ENCODE results near the gene PEX10. TPM values are rescaled to one million over a fixed set of nuclear protein-coding genes. Genes with fewer than 3 reads are reported as not detected.

The PEX10 gene
- polyA plus RNA-seq, 2 donors: 19.7 to 21.1 TPM

- no peaks in the 10 kb centered on the region for H3K4me1 ChIP-seq (ENCODE audit: control insufficient read depth in 2 of 2, insufficient read depth in 2 of 2, low read length in 1 of 2)
- no peak overlapping the region for H3K27ac ChIP-seq (ENCODE audit: low read depth in 2 of 2, low read length in 1 of 2)
- H3K9me3 ChIP-seq (ENCODE audit: control insufficient read depth in 2 of 2, insufficient read depth in 1 of 2, low read depth in 1 of 2, low read length in 1 of 2): no peaks in the 10 kb centered on the region
- peaks cover 0 to 2% of the 10 kb centered on the region in 2 donors for H3K36me3 ChIP-seq (ENCODE audit: control insufficient read depth in 2 of 2, insufficient read depth in 2 of 2, low read length in 1 of 2)
- no peaks in the 10 kb centered on the region for H3K27me3 ChIP-seq (ENCODE audit: control insufficient read depth in 1 of 2, insufficient read depth in 2 of 2, low read length in 2 of 2)
- WGBS, 2 donors: 85 to 93% methylated on average over 20 to 24 of the region's 24 CpGs
- H3K4me3 ChIP-seq (ENCODE audit: low read depth in 1 of 2, low read length in 2 of 2): no peak overlapping the region
Measured at GRCh38 chr1:2358651-2359640, 53.4 kb downstream of the PEX10 start.

GRCh38 chr1:2358072-2358471 is 54.3 kb downstream of the PEX10 start:
- peaks cover 0 to 2% of the 10 kb centered on the region in 2 donors for H3K36me3 ChIP-seq (ENCODE audit: control insufficient read depth in 2 of 2, insufficient read depth in 2 of 2, low read length in 1 of 2)
- no peaks in the 10 kb centered on the region for H3K9me3 ChIP-seq (ENCODE audit: control insufficient read depth in 2 of 2, insufficient read depth in 1 of 2, low read depth in 1 of 2, low read length in 1 of 2)
- H3K4me3 ChIP-seq (ENCODE audit: low read depth in 1 of 2, low read length in 2 of 2): no peak overlapping the region
- 90 to 91% methylated on average over 13 of the region's 13 CpGs for WGBS, 2 donors
- no peak overlapping the region for H3K27ac ChIP-seq (ENCODE audit: low read depth in 2 of 2, low read length in 1 of 2)
- H3K27me3 ChIP-seq (ENCODE audit: control insufficient read depth in 1 of 2, insufficient read depth in 2 of 2, low read length in 2 of 2): no peaks in the 10 kb centered on the region
- peaks cover 0 to 3% of the 10 kb centered on the region in 2 donors for H3K4me1 ChIP-seq (ENCODE audit: control insufficient read depth in 2 of 2, insufficient read depth in 2 of 2, low read length in 1 of 2)

- Histone ChIP-seq H3K36me3 (ENCODE audit: control insufficient read depth in 2 of 2, insufficient read depth in 2 of 2, low read length in 1 of 2) (peaks cover 0 to 2% of the 10 kb centered on the region in 2 donors), H3K4me1 (ENCODE audit: control insufficient read depth in 2 of 2, insufficient read depth in 2 of 2, low read length in 1 of 2) (peaks cover 0 to 12% of the 10 kb centered on the region in 2 donors), H3K27me3 (ENCODE audit: control insufficient read depth in 1 of 2, insufficient read depth in 2 of 2, low read length in 2 of 2) (no peaks in the 10 kb centered on the region), H3K27ac (ENCODE audit: low read depth in 2 of 2, low read length in 1 of 2) (no peak overlapping the region), H3K4me3 (ENCODE audit: low read depth in 1 of 2, low read length in 2 of 2) (no peak overlapping the region), H3K9me3 (ENCODE audit: control insufficient read depth in 2 of 2, insufficient read depth in 1 of 2, low read depth in 1 of 2, low read length in 1 of 2) (no peaks in the 10 kb centered on the region)
- 89 to 91% methylated on average over 37 of the region's 37 CpGs for WGBS, 2 donors
Measured at GRCh38 chr1:2356911-2357845, 55.2 kb downstream of the PEX10 start.

GRCh38 chr1:2356401-2356800 is 56.0 kb downstream of the PEX10 start:
- H3K27me3 ChIP-seq (ENCODE audit: control insufficient read depth in 1 of 2, insufficient read depth in 2 of 2, low read length in 2 of 2): no peaks in the 10 kb centered on the region
- 93 to 95% methylated on average over 15 of the region's 15 CpGs for WGBS, 2 donors

GRCh38 chr1:2355373-2356261 is 56.7 kb downstream of the PEX10 start:
- H3K36me3 ChIP-seq (ENCODE audit: control insufficient read depth in 2 of 2, insufficient read depth in 2 of 2, low read length in 1 of 2): peaks cover 0 to 2% of the 10 kb centered on the region in 2 donors
- 87 to 92% methylated on average over 28 of the region's 28 CpGs for WGBS, 2 donors
- H3K4me3 ChIP-seq (ENCODE audit: low read depth in 1 of 2, low read length in 2 of 2): no peak overlapping the region
- H3K9me3 ChIP-seq (ENCODE audit: control insufficient read depth in 2 of 2, insufficient read depth in 1 of 2, low read depth in 1 of 2, low read length in 1 of 2): no peaks in the 10 kb centered on the region
- no peak overlapping the region for H3K27ac ChIP-seq (ENCODE audit: low read depth in 2 of 2, low read length in 1 of 2)
- H3K4me1 ChIP-seq (ENCODE audit: control insufficient read depth in 2 of 2, insufficient read depth in 2 of 2, low read length in 1 of 2): peaks cover 0 to 13% of the 10 kb centered on the region in 2 donors
- no peaks in the 10 kb centered on the region for H3K27me3 ChIP-seq (ENCODE audit: control insufficient read depth in 1 of 2, insufficient read depth in 2 of 2, low read length in 2 of 2)

More at GRCh38 chr1:2356401-2356800, 56.0 kb downstream of the PEX10 start:
- H3K9me3 ChIP-seq (ENCODE audit: control insufficient read depth in 2 of 2, insufficient read depth in 1 of 2, low read depth in 1 of 2, low read length in 1 of 2): no peaks in the 10 kb centered on the region
- H3K4me1 ChIP-seq (ENCODE audit: control insufficient read depth in 2 of 2, insufficient read depth in 2 of 2, low read length in 1 of 2): peaks cover 0 to 13% of the 10 kb centered on the region in 2 donors
- H3K4me3 ChIP-seq (ENCODE audit: low read depth in 1 of 2, low read length in 2 of 2): no peak overlapping the region
- peaks cover 0 to 2% of the 10 kb centered on the region in 2 donors for H3K36me3 ChIP-seq (ENCODE audit: control insufficient read depth in 2 of 2, insufficient read depth in 2 of 2, low read length in 1 of 2)
- no peak overlapping the region for H3K27ac ChIP-seq (ENCODE audit: low read depth in 2 of 2, low read length in 1 of 2)

GRCh38 chr1:2354511-2355372 is 57.6 kb downstream of the PEX10 start:
- Histone ChIP-seq H3K36me3 (ENCODE audit: control insufficient read depth in 2 of 2, insufficient read depth in 2 of 2, low read length in 1 of 2) (peaks cover 0 to 2% of the 10 kb centered on the region in 2 donors), H3K27me3 (ENCODE audit: control insufficient read depth in 1 of 2, insufficient read depth in 2 of 2, low read length in 2 of 2) (no peaks in the 10 kb centered on the region), H3K9me3 (ENCODE audit: control insufficient read depth in 2 of 2, insufficient read depth in 1 of 2, low read depth in 1 of 2, low read length in 1 of 2) (no peaks in the 10 kb centered on the region), H3K4me3 (ENCODE audit: low read depth in 1 of 2, low read length in 2 of 2) (no peak overlapping the region), H3K27ac (ENCODE audit: low read depth in 2 of 2, low read length in 1 of 2) (no peak overlapping the region), H3K4me1 (ENCODE audit: control insufficient read depth in 2 of 2, insufficient read depth in 2 of 2, low read length in 1 of 2) (peaks cover 0 to 13% of the 10 kb centered on the region in 2 donors)
- 82 to 88% methylated on average over 37 to 38 of the region's 38 CpGs for WGBS, 2 donors

Other genes with a start within 250 kb of the PEX10 start
- gene FAAP20, start 217.8 kb downstream of the PEX10 start, polyA plus RNA-seq: 10 to 100 TPM; 32.9 to 44.8 TPM
- gene SKI, start 184.2 kb downstream of the PEX10 start, polyA plus RNA-seq: 10 to 100 TPM; 11.5 to 12.8 TPM
- 1 to 10 TPM; 3.0 to 5.8 TPM for gene MORN1, start 21.0 kb downstream of the PEX10 start, polyA plus RNA-seq
- 100 to 1,000 TPM in 1 of 2 donors, 10 to 100 TPM in 1; 85.8 to 116 TPM for gene RER1, start 20.7 kb downstream of the PEX10 start, polyA plus RNA-seq
- gene PLCH2, start 63.7 kb upstream of the PEX10 start, polyA plus RNA-seq: 10 to 100 TPM; 19.2 to 88.7 TPM
- 10 to 100 TPM; 10.1 to 15.4 TPM for gene PANK4, start 114.0 kb upstream of the PEX10 start, polyA plus RNA-seq
- 1 to 10 TPM in 1 of 2 donors, under 1 TPM in 1; 0.71 to 1.5 TPM for gene HES5, start 117.7 kb upstream of the PEX10 start, polyA plus RNA-seq
- 10 to 100 TPM; 34.1 to 57.5 TPM for gene TNFRSF14, start 143.8 kb upstream of the PEX10 start, polyA plus RNA-seq
- 10 to 100 TPM; 12.2 to 16.3 TPM for gene PRXL2B, start 174.2 kb upstream of the PEX10 start, polyA plus RNA-seq
- 10 to 100 TPM in 1 of 2 donors, 1 to 10 TPM in 1; 3.4 to 11.6 TPM for gene MMEL1, start 220.5 kb upstream of the PEX10 start, polyA plus RNA-seq

Measured in esophagus (tissue), 2 donors.